ENCODE results near the gene VSX2. TPM values are rescaled to one million over a fixed set of nuclear protein-coding genes. Genes with fewer than 3 reads are reported as not detected.

The VSX2 gene
- polyA plus RNA-seq, 1 donor from 2014 or later, result not detected

DNA sequence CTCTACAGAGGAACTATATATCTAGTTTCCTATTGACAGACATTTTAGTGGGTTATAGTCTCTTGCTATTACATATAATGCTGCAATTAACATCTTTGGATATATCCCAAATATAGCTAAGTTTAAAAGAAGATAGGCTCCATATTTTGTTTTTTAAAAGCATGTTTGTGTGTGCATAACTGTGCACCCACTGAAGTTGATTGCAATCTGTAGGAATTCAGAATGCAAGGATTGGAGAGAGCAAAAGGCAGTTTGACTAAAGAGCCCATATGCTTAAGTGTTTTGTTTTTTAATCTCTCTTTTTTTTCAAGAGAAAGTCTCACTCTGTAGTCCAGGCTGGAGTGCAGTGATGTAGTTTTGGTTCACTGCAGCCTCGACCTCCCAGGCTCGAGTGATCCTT is 72.9 kb downstream of the VSX2 start:
- no peaks in the 10 kb centered on the region for H3K9me2 ChIP-seq (ENCODE audit: insufficient read depth, low read length)
- no peaks in the 10 kb centered on the region for H3F3A ChIP-seq (ENCODE audit: insufficient read depth, low read length, poor library complexity, severe bottlenecking)
- H3K36me3 ChIP-seq (ENCODE audit: insufficient read depth, low read length), result no peaks in the 10 kb centered on the region
- H2AFZ ChIP-seq (ENCODE audit: low read depth, low read length), result no peak overlapping the region
- no peak overlapping the region for H3K9ac ChIP-seq (ENCODE audit: low read length)
- H4K20me1 ChIP-seq (ENCODE audit: insufficient read depth), result no peaks in the 10 kb centered on the region
- TF ChIP-seq TAF1 (IDR thresholded peaks at IDR 0.05; ENCODE audit: low read depth) (no peak), RAD21 (conservative IDR thresholded peaks at IDR 0.05) (no peak), MXI1 (conservative IDR thresholded peaks at IDR 0.05; ENCODE audit: poor library complexity, severe bottlenecking) (no peak), EP300 (conservative IDR thresholded peaks at IDR 0.05; ENCODE audit: poor library complexity, severe bottlenecking) (no peak), EZH2 (IDR thresholded peaks at IDR 0.05; ENCODE audit: borderline replicate concordance, insufficient read depth, low read length, poor library complexity, severe bottlenecking) (no peak), CTCF (IDR thresholded peaks at IDR 0.05; ENCODE audit: poor library complexity, severe bottlenecking) (no peak), SMC3 (conservative IDR thresholded peaks at IDR 0.05; ENCODE audit: poor library complexity) (no peak), POLR2AphosphoS5 (IDR thresholded peaks at IDR 0.05) (no peak)
- TF ChIP-seq, protein P1, sequence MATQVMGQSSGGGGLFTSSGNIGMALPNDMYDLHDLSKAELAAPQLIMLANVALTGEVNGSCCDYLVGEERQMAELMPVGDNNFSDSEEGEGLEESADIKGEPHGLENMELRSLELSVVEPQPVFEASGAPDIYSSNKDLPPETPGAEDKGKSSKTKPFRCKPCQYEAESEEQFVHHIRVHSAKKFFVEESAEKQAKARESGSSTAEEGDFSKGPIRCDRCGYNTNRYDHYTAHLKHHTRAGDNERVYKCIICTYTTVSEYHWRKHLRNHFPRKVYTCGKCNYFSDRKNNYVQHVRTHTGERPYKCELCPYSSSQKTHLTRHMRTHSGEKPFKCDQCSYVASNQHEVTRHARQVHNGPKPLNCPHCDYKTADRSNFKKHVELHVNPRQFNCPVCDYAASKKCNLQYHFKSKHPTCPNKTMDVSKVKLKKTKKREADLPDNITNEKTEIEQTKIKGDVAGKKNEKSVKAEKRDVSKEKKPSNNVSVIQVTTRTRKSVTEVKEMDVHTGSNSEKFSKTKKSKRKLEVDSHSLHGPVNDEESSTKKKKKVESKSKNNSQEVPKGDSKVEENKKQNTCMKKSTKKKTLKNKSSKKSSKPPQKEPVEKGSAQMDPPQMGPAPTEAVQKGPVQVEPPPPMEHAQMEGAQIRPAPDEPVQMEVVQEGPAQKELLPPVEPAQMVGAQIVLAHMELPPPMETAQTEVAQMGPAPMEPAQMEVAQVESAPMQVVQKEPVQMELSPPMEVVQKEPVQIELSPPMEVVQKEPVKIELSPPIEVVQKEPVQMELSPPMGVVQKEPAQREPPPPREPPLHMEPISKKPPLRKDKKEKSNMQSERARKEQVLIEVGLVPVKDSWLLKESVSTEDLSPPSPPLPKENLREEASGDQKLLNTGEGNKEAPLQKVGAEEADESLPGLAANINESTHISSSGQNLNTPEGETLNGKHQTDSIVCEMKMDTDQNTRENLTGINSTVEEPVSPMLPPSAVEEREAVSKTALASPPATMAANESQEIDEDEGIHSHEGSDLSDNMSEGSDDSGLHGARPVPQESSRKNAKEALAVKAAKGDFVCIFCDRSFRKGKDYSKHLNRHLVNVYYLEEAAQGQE (IDR thresholded peaks at IDR 0.05; ENCODE audit: borderline replicate concordance), result no peak
- H3K4me2 ChIP-seq (ENCODE audit: low read length), result no peak overlapping the region
- H3K27ac ChIP-seq (ENCODE audit: low read length), result no peak overlapping the region
- H3K27me3 ChIP-seq (ENCODE audit: insufficient read depth, low read depth, low read length), result no peaks in the 10 kb centered on the region
- no peak overlapping the region for H3K4me3 ChIP-seq (ENCODE audit: low read length)
- H3K9me3 ChIP-seq (ENCODE audit: low read length), result no peaks in the 10 kb centered on the region
- H3K79me2 ChIP-seq (replicated peaks; ENCODE audit: insufficient read depth, low read length), result no peaks in the 10 kb centered on the region

Small RNAs within 50 kb of the gene (small RNA-seq; reads per million reads assigned to genes)
- gene AC006349.1, result 0 reads per million in 3 experiments

Other genes with a start within 250 kb of the VSX2 start
- 3.7 and 5.7 TPM in 2 replicates for gene ENTPD5, start 220.2 kb upstream of the VSX2 start, polyA plus RNA-seq
- gene BBOF1, start 220.1 kb upstream of the VSX2 start, polyA plus RNA-seq, result 47.7 and 51.4 TPM in 2 replicates
- gene ALDH6A1, start 155.0 kb upstream of the VSX2 start, polyA plus RNA-seq, result 11.1 and 16.8 TPM in 2 replicates
- gene LIN52, start 154.5 kb upstream of the VSX2 start, polyA plus RNA-seq, result 50.8 and 57.9 TPM in 2 replicates
- gene ABCD4, start 63.5 kb downstream of the VSX2 start, polyA plus RNA-seq, result 106 and 121 TPM in 2 replicates
- not detected in 2 replicates for gene VRTN, start 109.0 kb downstream of the VSX2 start, polyA plus RNA-seq
- 2.0 and 2.1 TPM in 2 replicates for gene SYNDIG1L, start 186.8 kb downstream of the VSX2 start, polyA plus RNA-seq

Measured in neural cell (in vitro differentiated cells).